GM19023 (cell line): ENCODE measurements around the gene C4B.
"Not testable (repeated sequence)": the region's sequence is repeated elsewhere in the genome, so short reads cannot be mapped to it uniquely, and the experiment has no call there.

Experiments
- ATAC-seq: cut with Tn5 transposase; IDR thresholded peaks from one replicate; pipeline ENCODE4 v1.9.1; 2021; ENCODE audit warnings: mild to moderate bottlenecking, moderate library complexity; ENCODE audit not compliant: unreplicated experiment

The C4B gene

GRCh38 chr6:32050562-32050961 is 36.0 kb downstream of the C4B start:
- ATAC-seq = no peak

GRCh38 chr6:32052626-32053025 is 38.0 kb downstream of the C4B start:
- ATAC-seq = not testable (repeated sequence)

GRCh38 chr6:32053314-32053713 is 38.7 kb downstream of the C4B start:
- not testable (repeated sequence) for ATAC-seq

- ATAC-seq = not testable (repeated sequence)
These were observed 41.2 kb downstream of the C4B start for GRCh38 chr6:32055756-32056155.

GRCh38 chr6:32056254-32056653 is 41.7 kb downstream of the C4B start:
- ATAC-seq = no peak

GRCh38 chr6:32057966-32058365 is 43.4 kb downstream of the C4B start:
- ATAC-seq = no peak

GRCh38 chr6:32058511-32058963 is 43.9 kb downstream of the C4B start:
- ATAC-seq = no peak

GRCh38 chr6:32060966-32061655 is 46.5 kb downstream of the C4B start:
- no peak for ATAC-seq

GRCh38 chr6:32064706-32065105 is 50.1 kb downstream of the C4B start:
- ATAC-seq = no peak

GRCh38 chr6:32067521-32067920 is 52.9 kb downstream of the C4B start:
- ATAC-seq = not testable (repeated sequence)

GRCh38 chr6:32068315-32068714 is 53.7 kb downstream of the C4B start:
- not testable (repeated sequence) for ATAC-seq

GRCh38 chr6:32068867-32069266 is 54.3 kb downstream of the C4B start:
- no peak for ATAC-seq

GRCh38 chr6:32069460-32069859 is 54.9 kb downstream of the C4B start:
- ATAC-seq = no peak

- ATAC-seq = no peak
These were observed 55.4 kb downstream of the C4B start for GRCh38 chr6:32069878-32070515.

GRCh38 chr6:32070814-32071543 is 56.4 kb downstream of the C4B start:
- ATAC-seq = no peak

GRCh38 chr6:32073101-32073500 is 58.5 kb downstream of the C4B start:
- ATAC-seq = no peak

GRCh38 chr6:32073613-32074012 is 59.0 kb downstream of the C4B start:
- ATAC-seq = no peak

- no peak for ATAC-seq
These were observed 60.5 kb downstream of the C4B start for GRCh38 chr6:32074996-32075532.

GRCh38 chr6:32075781-32076180 is 61.2 kb downstream of the C4B start:
- ATAC-seq = no peak

GRCh38 chr6:32076321-32076809 is 61.8 kb downstream of the C4B start:
- no peak for ATAC-seq

- ATAC-seq = no peak
These were observed 65.1 kb downstream of the C4B start for GRCh38 chr6:32079566-32080290.
